ENCODE measurements around the gene CMC1.

DNA sequence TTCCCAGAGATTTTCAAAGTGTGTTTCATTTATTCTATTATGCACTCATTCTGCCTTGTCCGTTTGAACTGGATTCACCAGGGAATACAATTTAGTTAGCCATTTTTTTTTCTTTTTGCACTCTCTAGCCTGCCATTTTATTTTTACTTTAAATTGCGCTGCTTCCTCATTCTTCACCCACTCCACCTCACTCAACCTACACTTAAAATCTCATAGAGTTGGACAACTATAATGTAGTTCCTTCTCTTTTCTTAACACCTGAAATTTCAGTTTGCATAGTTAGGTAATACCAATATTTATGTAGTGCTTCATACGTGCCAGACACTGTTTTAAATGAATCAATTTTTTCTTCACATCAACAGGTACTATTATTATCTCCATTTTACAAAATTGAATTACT lies 42.4 kb upstream of the CMC1 start:
- TF ChIP-seq CTCF (IDR thresholded peaks at IDR 0.05) (no peak), ZFX (IDR thresholded peaks at IDR 0.05; ENCODE audit: borderline replicate concordance) (no peak)
